ENCODE measurements around the gene JMJD1C. TPM values are rescaled to one million over a fixed set of nuclear protein-coding genes. Genes with fewer than 3 reads are reported as not detected.

JMJD1C gene
- total and polyA plus RNA-seq, 12 donors, result 14.4 to 70.4 (median 39.2) TPM

DNA sequence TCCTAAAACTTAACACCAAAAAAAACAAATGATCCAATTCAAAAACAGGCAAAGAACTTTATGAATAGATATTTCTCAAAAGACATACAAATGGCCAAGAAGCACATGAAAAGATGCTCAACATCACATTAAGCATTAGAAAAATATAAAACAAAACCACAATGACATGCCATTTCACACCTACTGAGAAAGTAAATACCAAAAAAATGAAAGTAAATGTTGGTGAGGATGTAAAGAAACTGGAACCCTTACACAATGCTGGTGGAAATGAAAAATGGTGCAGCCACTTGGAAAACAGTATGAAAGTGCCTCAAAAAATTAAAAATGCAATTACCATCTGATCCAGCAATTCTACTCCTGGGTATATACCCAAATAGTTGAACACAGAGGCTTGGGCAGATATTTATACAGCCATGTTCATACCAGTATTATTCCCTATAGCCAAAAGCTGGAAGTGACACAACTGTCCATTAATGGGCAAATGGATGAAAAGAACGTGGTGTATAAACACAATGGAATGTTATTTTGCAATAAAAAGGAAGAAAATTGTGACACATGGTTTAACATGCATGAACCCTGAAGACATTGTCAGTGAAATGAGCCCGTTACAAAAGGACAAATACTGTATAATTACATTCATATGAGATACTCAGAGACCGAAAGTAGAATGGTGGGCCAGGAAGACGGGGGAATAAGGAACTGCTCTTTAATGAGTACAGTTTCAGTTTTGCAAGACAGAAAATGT, 89.0 kb downstream of the JMJD1C start:
- intact Hi-C loops (cut with DNase I), result no loop called here
- TF ChIP-seq, protein P1, sequence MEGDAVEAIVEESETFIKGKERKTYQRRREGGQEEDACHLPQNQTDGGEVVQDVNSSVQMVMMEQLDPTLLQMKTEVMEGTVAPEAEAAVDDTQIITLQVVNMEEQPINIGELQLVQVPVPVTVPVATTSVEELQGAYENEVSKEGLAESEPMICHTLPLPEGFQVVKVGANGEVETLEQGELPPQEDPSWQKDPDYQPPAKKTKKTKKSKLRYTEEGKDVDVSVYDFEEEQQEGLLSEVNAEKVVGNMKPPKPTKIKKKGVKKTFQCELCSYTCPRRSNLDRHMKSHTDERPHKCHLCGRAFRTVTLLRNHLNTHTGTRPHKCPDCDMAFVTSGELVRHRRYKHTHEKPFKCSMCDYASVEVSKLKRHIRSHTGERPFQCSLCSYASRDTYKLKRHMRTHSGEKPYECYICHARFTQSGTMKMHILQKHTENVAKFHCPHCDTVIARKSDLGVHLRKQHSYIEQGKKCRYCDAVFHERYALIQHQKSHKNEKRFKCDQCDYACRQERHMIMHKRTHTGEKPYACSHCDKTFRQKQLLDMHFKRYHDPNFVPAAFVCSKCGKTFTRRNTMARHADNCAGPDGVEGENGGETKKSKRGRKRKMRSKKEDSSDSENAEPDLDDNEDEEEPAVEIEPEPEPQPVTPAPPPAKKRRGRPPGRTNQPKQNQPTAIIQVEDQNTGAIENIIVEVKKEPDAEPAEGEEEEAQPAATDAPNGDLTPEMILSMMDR (IDR thresholded peaks at IDR 0.05), result no peak
- H3K4me3 ChIP-seq, result peak overlapping the region in 1 of 10 donors; percentile 0
- peaks cover 0 to 44% (median 8%) of the 10 kb centered on the region in 9 donors for H3K4me1 ChIP-seq
- no peak for DNase-seq
- peak in 1 of 8 donors; percentile 37 for ATAC-seq
- H3K27ac ChIP-seq, result no peak overlapping the region
- H3K27me3 ChIP-seq, result no peaks in the 10 kb centered on the region
- 83 to 96% methylated on average over 4 of the region's 4 CpGs for WGBS, 2 donors
- H3K36me3 ChIP-seq, result peaks cover 0 to 16% (median 0%) of the 10 kb centered on the region in 9 donors
- H3K9me3 ChIP-seq, result peaks cover 0 to 2% (median 0%) of the 10 kb centered on the region in 11 donors

DNA sequence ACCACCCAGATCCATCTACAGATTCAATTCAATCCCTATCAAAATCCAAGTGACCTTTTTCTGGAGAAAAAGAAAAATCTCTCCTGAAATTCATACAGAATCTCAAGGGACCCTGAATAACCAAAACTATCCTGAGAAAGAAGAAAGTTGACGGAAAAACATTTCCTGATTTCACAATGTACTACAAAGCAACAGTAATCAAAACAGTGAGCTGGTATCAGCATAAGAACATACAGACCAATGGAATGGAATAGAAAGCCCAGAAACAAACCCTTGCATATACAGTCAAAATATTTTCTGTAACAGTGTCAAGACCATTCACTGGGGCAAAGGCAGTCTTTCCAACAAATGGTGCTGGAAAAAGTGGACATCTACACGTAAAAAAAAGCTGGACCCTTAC, 89.9 kb downstream of the JMJD1C start:
- intact Hi-C loops (cut with DNase I), result loop anchor here in 1 of 10 donors (1.0 kb wide), 1 partner anchor 84 kb away; no protein-coding TSS in a partner anchor
- no peak for DNase-seq
- H3K27ac ChIP-seq, result peak overlapping the region in 1 of 10 donors; percentile 8

DNA sequence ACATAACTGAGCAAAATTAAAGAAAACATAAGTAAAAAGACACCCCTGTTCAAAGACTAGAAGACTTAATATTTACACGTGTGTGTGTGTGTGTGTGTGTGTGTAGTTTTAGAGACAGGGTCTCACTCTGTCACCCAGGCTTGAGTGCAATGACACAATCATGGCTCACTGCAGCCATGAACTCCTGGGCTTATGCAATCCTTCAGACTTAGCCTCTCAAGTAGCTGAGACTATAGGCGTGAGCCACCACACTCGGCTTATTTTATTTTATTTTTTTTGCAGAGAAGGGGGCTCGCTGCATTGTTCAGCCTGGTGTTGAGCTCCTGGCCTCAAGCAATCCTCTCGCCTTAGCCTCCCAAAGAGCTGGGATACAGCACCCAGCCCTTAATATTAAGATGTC, 90.3 kb downstream of the JMJD1C start:
- Histone ChIP-seq H3K36me3 (peaks cover 0 to 16% (median 0%) of the 10 kb centered on the region in 9 donors), H3K4me3 (no peak overlapping the region), H3K9me3 (no peaks in the 10 kb centered on the region), H3K27me3 (no peaks in the 10 kb centered on the region), H3K27ac (no peak overlapping the region), H3K4me1 (peaks cover 0 to 44% (median 5%) of the 10 kb centered on the region in 9 donors)
- no peak for DNase-seq
- ATAC-seq, result peak in 2 of 8 donors; percentile 26 to 33
- WGBS, 2 donors, result 85 to 87% methylated on average over 5 of the region's 5 CpGs
- TF ChIP-seq, protein P1 (IDR thresholded peaks at IDR 0.05), result no peak
- intact Hi-C loops (cut with DNase I), result loop anchor here in 1 of 10 donors (1.0 kb wide), 1 partner anchor 85 kb away; no protein-coding TSS in a partner anchor

More for the DNA sequence above, 89.9 kb downstream of the JMJD1C start:
- Histone ChIP-seq H3K27me3 (no peaks in the 10 kb centered on the region), H3K4me3 (no peak overlapping the region), H3K9me3 (no peaks in the 10 kb centered on the region), H3K36me3 (peaks cover 0 to 16% (median 0%) of the 10 kb centered on the region in 9 donors), H3K4me1 (peaks cover 0 to 44% (median 5%) of the 10 kb centered on the region in 9 donors)
- peak in 2 of 8 donors; percentile 37 to 58 for ATAC-seq
- TF ChIP-seq, protein P1 (IDR thresholded peaks at IDR 0.05), result no peak
- WGBS, 2 donors, result 70 to 75% methylated on average over 2 of the region's 2 CpGs

DNA sequence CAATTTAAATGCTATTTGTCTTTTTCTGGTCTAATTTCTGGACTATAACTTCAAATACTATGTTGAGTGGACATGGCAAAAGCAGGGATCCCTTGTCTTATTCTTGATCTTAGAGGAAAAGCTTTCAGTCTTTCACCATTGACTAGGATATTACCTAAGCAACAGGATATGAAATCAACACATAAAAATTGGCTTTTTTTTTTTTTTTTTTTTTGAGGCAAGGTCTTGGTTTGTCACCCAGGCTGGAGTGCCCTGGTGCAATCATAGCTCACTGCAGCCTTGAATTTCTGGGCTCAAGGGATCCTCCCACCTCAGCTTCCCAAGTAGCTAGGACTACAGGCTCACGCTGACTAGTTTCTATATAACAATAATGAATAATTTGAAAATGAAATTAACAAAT, 90.8 kb downstream of the JMJD1C start:
- ATAC-seq (no peak), DNase-seq (no peak)
- no peaks in the 10 kb centered on the region for H3K9me3 ChIP-seq
- H3K27ac ChIP-seq, result peak overlapping the region in 1 of 10 donors; percentile 12
- TF ChIP-seq, protein P1 (IDR thresholded peaks at IDR 0.05), result no peak
- H3K4me1 ChIP-seq, result peaks cover 0 to 44% (median 5%) of the 10 kb centered on the region in 9 donors
- peaks cover 0 to 15% (median 0%) of the 10 kb centered on the region in 9 donors for H3K36me3 ChIP-seq
- 93 to 100% methylated on average over 1 of the region's 1 CpG for WGBS, 2 donors
- H3K27me3 ChIP-seq, result no peaks in the 10 kb centered on the region
- no peak overlapping the region for H3K4me3 ChIP-seq
- intact Hi-C loops (cut with DNase I), result loop anchor here in 1 of 10 donors (1.0 kb wide), 1 partner anchor 85 kb away; no protein-coding TSS in a partner anchor

All from heart right ventricle (tissue), 16 donors.